Measurements from ENCODE around the gene DGKB. TPM values are rescaled to one million over a fixed set of nuclear protein-coding genes. Genes with fewer than 3 reads are reported as not detected.

Gene DGKB
- total RNA-seq, 2 donors from 2014 or later = 0.44 to 0.63 TPM

- TF ChIP-seq, protein P1, sequence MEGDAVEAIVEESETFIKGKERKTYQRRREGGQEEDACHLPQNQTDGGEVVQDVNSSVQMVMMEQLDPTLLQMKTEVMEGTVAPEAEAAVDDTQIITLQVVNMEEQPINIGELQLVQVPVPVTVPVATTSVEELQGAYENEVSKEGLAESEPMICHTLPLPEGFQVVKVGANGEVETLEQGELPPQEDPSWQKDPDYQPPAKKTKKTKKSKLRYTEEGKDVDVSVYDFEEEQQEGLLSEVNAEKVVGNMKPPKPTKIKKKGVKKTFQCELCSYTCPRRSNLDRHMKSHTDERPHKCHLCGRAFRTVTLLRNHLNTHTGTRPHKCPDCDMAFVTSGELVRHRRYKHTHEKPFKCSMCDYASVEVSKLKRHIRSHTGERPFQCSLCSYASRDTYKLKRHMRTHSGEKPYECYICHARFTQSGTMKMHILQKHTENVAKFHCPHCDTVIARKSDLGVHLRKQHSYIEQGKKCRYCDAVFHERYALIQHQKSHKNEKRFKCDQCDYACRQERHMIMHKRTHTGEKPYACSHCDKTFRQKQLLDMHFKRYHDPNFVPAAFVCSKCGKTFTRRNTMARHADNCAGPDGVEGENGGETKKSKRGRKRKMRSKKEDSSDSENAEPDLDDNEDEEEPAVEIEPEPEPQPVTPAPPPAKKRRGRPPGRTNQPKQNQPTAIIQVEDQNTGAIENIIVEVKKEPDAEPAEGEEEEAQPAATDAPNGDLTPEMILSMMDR (IDR thresholded peaks at IDR 0.05) = no peak
- no peaks in the 10 kb centered on the region for H3K4me1 ChIP-seq
Measured at GRCh38 chr7:14275356-14275755, 627.2 kb downstream of the DGKB start.

DNA sequence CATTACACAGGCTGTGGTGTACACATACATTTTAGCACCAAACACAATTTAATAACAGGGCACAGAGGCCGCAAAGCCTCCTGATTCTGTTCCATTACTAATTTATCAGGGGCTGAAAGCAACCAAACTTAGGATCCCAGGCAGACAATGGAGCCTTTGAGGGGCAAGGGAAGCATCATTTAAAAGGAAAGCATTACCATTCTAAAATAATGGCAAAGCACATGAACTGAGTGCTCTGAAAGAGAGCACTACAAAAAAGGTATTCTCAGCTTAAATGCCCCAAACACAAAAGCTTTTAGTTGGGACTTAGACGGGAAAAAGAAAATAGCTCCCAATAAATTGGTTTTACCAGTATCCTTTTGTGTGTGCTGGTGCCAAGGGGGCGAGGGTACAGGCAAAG, 631.1 kb downstream of the DGKB start:
- DNase-seq (ENCODE audit: low spot score) = no peak
- Histone ChIP-seq H3K4me3 (no peak overlapping the region), H3K36me3 (no peaks in the 10 kb centered on the region), H3K9me3 (no peaks in the 10 kb centered on the region), H3K4me1 (no peaks in the 10 kb centered on the region), H3K27ac (no peak overlapping the region), H3K27me3 (no peaks in the 10 kb centered on the region)
- TF ChIP-seq, protein P1 (IDR thresholded peaks at IDR 0.05) = no peak

More at GRCh38 chr7:14275356-14275755, 627.2 kb downstream of the DGKB start:
- Histone ChIP-seq H3K27ac (no peak overlapping the region), H3K36me3 (no peaks in the 10 kb centered on the region), H3K9me3 (no peaks in the 10 kb centered on the region), H3K27me3 (no peaks in the 10 kb centered on the region), H3K4me3 (no peak overlapping the region)
- no peak for DNase-seq (ENCODE audit: low spot score)

- no peak for DNase-seq (ENCODE audit: low spot score)
- no peaks in the 10 kb centered on the region for H3K4me1 ChIP-seq
- no peaks in the 10 kb centered on the region for H3K36me3 ChIP-seq
- TF ChIP-seq, protein P1 (IDR thresholded peaks at IDR 0.05) = no peak
- no peaks in the 10 kb centered on the region for H3K9me3 ChIP-seq
- no peak overlapping the region for H3K4me3 ChIP-seq
- no peak overlapping the region for H3K27ac ChIP-seq
- H3K27me3 ChIP-seq = no peaks in the 10 kb centered on the region
Measured at GRCh38 chr7:14270099-14270498, 632.5 kb downstream of the DGKB start.

- H3K36me3 ChIP-seq = no peaks in the 10 kb centered on the region
- TF ChIP-seq, protein P1 (IDR thresholded peaks at IDR 0.05) = no peak
- DNase-seq (ENCODE audit: low spot score) = no peak
Measured at GRCh38 chr7:14260011-14260410, 642.5 kb downstream of the DGKB start.

GRCh38 chr7:14258861-14259260, 643.7 kb downstream of the DGKB start:
- no peaks in the 10 kb centered on the region for H3K4me1 ChIP-seq
- TF ChIP-seq, protein P1 (IDR thresholded peaks at IDR 0.05) = no peak
- H3K27me3 ChIP-seq = no peaks in the 10 kb centered on the region
- H3K36me3 ChIP-seq = no peaks in the 10 kb centered on the region
- no peak for DNase-seq (ENCODE audit: low spot score)
- H3K9me3 ChIP-seq = no peaks in the 10 kb centered on the region
- no peak overlapping the region for H3K4me3 ChIP-seq
- no peak overlapping the region for H3K27ac ChIP-seq

More at GRCh38 chr7:14260011-14260410, 642.5 kb downstream of the DGKB start:
- Histone ChIP-seq H3K27ac (no peak overlapping the region), H3K4me3 (no peak overlapping the region), H3K4me1 (no peaks in the 10 kb centered on the region), H3K27me3 (no peaks in the 10 kb centered on the region), H3K9me3 (no peaks in the 10 kb centered on the region)

DNA sequence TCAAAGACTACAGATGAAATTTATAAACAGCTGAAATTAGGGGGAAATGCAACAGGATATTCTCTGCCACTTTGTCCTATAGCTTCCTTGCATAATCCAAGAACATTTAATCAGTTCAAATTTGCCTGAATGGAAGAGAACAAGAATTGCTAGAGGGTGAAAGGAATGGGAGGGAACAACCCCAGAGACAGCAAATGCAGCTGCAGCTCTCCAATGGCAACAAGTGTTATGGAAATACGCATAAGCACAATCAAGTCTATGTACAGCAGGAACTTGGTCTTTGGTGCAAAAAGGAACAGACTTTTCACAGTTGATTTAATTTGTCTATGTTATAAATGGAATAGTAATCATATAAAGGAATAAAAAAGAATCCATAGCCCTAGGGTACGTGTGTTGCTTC, 644.1 kb downstream of the DGKB start:
- no peaks in the 10 kb centered on the region for H3K9me3 ChIP-seq
- H3K36me3 ChIP-seq = no peaks in the 10 kb centered on the region
- no peak for DNase-seq (ENCODE audit: low spot score)
- no peaks in the 10 kb centered on the region for H3K4me1 ChIP-seq
- no peaks in the 10 kb centered on the region for H3K27me3 ChIP-seq
- TF ChIP-seq, protein P1 (IDR thresholded peaks at IDR 0.05) = no peak
- no peak overlapping the region for H3K4me3 ChIP-seq
- H3K27ac ChIP-seq = no peak overlapping the region
